Activated naive CD4-positive, alpha-beta T cell treated with anti-CD3 and anti-CD28 coated beads, Interleukin-2, amount 50 U/mL, for 16 hours (primary cell): ENCODE measurements around the gene ABCC8.

ENCODE experiments used
- DNase-seq: peaks from one replicate; pipeline ENCODE4 v3.0.0-alpha.2; 2020

The ABCC8 gene

DNA sequence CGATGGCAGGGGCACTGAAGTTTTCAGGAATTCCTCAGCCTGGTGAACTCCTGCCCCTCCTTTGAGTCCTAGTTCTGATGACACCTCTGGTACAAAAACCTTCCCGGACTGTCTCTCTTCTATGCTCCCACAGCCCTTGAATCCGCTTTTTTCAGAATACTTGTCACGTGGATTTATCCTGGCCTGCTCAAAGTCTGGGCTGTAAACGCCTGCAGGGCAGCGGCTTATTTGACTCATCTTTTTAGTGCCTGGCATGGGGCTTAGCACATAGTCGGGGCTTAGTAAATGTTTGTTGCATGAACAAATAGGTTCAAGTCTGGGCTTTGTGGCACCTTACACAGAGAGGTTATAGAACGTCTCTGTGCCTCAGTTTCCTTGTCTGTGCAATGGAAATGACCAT lies 74.8 kb downstream of the ABCC8 start:
- no peak for DNase-seq

DNA sequence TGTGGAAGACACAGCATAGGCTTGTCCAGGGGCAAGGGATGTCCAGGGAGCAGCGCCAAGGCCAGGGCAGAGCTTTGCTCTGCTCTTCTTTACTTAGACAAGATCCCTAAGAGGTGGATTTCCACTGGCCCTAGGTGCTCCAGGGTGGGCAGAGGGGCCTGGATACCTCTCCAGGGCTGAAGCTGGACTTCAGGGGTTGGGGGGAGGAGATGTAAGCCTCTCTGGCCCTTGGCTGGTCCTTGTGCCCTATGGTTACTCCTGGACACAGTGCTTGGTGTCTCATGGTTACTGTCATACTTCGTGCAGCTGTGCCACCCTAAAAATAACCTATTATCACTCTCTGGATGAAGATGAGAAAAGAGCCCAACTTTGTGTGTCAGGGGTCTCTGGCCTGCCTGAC lies 75.3 kb downstream of the ABCC8 start:
- DNase-seq = no peak

DNA sequence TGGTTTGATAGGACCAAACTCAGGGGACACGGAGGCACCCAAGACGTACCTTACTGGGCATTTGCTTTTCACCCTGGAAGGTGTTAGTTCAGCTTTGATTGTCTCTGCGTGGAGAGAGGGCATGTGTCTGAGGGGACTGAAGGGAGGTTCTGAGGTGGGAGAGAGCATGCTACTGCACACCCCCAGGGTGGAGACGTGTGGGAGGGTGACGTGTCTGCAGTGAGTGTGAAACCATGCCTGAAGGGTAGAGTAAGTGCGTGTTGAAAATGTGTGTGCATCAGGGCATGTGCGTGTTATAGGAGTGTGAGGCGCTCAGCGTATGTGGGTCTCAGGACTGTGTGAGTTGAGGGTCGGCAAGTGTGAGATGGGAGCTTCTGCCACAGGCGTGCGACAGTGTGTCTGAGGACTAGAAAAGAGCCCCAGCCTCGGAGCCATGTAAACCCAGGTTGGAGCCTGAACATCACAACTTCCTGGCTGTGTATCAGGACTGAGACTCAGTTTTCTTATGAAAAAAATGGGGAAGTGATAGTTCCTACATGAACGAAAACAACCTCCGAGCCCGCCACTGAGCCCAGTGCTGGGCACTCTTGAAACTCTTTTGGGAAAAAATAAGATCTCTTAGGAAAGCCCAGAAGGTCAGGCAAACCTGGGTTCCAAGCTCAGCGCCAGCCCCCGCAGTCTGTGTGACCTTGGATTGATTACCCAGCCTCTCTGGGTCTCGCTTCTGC lies 76.4 kb downstream of the ABCC8 start:
- no peak for DNase-seq

DNA sequence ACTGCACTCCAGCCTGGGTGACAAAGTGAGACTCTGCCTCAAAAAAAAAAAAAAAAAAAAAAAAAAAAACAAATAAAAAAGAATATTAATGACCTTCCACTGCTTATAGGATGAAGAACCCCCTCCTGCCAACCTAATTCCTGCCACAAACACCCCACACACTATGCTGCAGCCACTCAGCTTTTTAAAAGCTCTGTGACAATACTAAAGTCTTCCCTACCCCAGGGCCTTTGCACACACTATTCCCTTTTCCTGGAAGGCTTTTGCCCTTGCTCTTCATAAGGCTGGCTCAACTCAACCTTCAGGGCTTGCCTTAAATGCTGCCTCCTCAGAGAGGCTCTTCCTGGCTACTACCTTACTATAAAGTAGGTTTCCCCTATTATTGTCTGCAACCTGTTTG lies 77.4 kb downstream of the ABCC8 start:
- DNase-seq = no peak

DNA sequence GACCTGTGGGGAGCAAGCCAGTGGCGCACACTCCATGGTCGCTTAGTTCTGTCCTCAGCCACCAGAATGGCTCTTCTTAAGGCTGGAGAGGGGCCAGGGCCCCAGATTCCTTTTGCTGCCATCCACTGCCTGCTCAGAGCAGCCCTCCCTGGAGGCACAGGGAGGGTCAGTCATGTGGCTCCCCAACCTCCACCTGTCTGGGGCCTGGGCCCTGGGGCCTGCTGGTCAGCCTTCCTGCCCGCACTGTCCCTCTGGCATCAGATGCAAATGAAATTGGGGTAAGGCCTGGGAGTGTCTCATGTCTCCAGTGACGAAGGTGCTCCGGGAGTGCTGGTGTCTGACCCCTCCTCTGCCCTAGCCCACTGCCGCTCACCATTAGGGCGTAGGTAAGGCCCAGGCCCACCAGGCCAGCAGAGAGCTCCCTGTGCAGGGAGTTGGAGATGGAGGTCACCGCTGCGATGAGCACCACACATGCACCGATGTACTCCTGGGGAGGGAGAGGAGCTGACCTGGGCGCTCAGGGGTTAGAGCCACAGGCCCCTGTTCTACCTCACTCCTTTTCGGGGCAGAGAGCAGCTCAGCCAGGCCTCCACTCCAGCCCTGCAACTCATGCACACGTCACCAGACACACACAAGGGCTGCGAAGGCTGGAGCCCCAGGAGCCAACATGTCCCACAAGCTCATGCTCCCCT lies 79.2 kb downstream of the ABCC8 start:
- no peak for DNase-seq

DNA sequence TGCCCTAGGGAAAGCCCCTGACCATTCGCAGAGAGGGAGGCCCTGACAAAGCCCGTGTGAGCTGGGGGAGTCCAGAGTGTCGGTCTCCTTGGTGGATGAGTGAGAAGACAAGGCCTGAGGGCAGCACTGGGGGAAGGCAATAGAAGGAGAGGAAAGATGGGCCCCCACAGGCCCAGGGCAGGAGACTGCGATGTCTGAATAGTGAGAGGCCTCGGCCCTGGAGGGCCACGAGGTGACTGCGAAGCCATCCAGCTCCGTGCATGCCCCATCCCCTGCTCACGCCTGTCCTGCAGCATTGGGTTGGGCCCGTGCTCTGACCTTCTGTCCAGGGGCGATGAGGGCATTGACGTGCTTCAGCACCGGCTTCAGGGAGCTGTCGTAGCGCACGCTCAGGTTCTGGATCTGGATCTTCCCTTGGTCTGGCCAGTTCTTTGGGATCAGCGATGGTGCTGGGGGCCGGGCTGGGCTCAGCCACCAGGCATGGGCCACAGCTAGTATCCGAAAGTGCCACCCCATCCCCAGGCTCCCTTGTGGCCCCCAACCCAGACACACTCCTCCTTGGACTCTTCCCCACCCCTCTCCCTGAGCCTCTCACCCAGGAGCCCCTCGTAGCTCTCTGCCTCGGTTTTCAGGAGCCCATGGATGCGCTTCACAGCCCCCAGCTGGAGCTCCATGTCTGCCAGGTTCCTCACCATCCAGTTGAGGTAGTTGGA lies 79.9 kb downstream of the ABCC8 start:
- no peak for DNase-seq

DNA sequence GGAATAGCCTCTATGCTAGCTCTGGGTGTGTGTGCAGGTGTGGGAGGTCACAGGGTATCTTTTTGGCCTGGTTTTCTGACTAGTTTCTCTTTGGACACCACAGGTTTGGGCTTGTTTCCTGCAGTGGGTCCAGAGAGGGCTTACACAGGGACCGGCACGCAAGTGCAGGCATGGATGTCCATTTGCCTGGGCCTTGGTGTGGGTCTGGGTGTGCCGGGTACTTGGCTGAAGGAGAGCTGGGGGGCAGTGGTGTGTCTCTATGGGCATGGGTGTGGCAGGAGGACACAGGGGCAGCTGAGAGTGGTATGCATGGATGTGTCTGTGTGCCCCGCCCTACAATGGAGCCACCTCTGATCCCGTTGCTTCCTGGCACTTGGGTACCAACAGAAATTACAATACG lies 80.7 kb downstream of the ABCC8 start:
- DNase-seq = no peak

DNA sequence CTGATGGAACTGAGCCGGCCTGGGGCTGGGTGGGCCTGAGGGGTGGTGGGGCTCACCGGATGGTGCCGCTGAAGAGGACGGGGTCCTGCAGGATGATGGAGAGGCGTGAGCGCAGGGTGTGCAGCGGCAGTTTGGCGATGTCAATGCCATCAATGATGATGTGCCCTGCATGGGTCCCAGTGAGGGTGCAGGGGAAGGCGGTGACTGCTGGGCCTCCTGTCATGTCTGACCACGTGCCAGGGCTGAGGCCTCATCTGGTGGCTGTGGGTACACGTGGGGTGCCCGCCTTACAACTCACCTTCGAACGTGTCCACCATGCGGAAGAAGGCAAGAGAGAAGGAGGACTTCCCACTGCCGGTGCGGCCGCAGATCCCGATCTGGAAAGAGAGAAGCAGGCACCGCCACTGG lies 81.1 kb downstream of the ABCC8 start:
- DNase-seq = no peak

DNA sequence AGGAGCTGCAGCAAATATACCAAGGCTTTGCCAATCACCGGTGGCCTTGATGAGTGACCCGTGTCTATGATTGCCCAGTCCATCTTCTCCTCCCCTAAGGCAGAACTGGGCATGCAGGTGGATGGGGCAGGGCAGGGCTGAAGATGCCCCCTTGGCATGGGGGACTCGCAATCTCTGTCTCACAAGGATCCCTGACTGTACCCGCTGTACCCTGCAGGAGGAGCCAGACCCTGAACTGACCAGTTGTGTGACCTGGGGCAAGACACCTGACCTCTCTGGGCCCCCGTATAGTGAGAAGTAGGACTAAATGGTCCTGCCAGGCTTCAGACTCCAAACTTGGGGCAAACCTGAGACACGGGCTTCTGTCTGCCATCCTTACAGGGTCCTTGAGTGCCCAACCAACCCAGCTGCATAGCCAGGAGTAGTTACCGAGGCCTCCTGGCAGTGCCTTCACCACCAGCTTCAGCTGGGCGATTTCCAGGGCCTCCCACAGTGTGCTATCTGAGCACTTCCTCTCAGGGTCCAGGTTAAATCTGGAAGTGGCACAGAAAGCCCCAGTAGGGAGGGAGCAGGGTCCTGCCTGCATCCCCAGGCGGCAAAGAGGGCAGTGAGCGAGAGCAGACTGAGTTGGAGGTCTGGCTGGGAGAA lies 81.8 kb downstream of the ABCC8 start:
- no peak for DNase-seq

DNA sequence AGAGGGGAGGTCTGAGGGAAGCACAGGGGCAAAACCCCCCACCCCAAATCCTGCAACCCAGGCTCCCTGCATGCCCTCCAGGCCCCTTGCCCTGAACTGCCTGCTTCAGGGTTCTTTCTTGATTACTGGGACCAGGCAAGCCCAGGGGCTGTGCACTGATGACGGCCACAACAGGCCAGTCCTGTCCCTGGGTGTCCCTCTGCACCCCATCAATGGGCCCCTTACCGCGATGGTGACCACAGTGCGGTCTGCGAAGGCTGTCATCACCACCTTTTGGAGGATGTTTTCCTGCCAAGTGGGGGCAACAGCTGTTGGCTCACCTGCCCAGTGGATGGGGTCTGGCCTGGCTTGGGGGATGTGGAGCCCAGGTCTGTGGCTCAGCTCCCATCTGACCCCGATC lies 83.2 kb downstream of the ABCC8 start:
- DNase-seq = no peak

DNA sequence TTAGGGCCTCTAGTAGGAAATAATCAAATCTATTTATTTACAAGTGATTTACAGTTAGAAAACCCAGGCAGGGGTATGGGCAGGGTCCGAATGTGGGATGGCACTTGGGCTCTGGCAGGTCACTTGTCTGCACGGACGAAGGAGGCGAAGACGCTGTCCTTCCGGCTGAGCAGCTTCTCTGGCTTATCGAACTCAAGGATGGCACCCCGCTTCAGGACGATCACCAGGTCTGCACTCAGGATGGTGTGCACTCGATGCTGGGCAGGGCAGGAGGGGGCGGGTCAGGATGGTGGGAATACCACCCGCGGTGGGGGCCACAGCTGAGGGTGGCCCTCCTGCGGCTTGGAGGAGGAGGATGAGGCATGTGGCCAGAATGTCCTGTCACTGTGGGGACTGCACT lies 83.8 kb downstream of the ABCC8 start:
- DNase-seq = no peak

DNA sequence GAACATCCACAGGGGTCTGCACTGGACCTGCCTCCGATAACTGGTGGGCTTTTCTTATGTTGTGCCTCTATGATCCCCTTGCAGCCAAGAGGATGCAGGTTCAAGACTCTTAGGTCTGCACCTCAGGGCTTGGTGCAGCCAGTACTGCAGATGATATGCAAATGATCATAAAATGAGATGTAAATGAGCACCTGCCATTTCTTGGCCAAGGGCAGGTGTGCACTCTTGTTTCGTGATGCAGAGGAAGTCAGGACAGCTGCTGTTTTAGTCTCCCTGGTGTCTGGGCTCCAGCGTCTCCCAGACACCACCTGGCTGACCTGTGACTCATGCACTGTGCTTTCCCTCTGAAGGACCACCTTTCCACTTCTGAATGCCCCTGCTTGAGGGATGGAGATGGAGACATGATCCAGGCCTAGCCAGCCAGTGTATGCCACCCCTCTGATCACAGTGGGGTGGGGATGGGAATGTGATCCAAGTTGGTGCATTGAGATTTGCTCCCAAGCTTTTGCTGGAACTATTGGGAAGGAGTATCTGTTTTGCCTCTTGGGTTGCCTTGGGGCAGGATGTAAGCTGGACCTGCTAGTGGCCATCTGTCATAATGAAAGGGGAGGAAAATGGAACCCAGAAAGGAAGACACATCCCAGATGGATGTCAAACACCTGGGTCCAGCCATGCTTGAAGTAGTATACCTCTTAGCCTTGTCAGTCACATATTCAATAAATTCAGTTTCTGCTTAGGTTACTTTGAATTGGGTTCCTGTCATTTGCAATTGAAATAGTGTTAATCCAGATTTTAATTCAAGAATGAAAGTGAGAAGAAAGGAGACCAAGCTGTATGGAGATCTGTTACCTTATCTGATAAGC lies 84.9 kb downstream of the ABCC8 start:
- DNase-seq = no peak

DNA sequence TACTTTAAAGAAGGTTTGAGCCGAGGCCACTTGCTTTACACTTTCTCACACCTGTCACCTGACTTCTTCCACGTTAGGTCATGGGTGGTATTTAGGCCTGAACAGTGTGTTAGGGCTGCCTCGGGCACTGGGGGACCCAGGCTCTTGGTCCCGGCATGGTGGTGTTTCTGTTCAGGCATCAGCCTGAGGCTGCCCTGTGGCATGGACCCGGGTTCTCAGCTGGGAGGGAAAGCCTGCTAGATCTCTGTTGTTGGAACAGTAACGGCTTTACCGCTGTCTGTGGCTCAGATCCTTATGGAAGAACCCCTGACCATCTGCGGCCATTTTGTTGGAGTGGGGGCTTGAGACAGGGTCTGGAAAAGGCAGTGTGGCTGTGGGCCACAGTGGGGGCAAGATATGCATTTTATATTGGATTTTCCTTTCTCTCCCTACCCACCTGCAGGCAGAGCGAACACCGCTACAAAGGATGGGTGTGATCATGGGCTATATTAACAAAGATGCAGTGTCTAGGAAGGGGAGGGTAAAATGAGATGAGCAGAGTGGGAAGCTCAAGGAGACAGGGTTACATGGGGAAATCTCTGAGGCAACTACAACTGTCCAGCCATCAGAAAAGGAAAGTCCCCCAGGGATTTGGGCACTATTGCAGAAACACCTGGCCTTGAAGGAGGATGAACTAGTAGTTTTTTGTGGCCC lies 86.5 kb downstream of the ABCC8 start:
- no peak for DNase-seq

DNA sequence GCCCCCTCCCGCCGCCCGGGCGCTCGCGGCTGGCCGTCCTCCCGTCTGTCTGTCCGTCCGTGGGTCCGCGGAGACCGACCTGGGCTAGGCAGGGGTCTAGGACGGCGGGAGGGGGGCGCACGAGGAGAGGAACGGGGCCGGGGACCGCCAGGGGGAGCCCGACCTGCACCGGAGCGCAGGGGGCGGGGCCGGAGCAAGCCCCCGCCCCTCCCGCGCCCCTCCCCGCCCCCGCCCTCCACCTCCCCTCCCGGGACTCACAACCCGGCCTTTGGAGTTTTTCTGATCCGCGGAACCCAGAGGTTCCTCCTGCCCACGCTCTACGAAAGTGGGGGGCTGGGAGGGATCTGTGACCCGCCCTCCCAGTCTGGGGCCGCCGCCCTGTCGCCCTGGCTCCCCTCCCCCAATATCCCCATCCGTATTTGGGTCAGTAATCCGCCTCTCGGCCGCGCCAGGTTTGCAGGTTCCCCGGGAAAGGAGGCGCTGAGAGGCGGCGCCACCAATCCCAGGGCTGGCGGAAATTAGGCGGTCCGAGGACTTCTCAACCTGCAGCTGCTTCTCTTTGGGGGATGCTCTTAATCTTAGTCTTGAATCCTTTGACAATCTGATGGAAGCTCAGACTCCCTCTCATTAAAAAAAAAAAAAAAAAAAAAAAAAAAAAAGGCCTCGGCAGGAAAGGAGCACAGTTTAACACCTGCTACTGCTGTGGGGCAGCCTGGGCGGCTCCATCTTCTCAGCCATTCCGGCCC lies 87.3 kb downstream of the ABCC8 start:
- DNase-seq = peak; percentile 84

DNA sequence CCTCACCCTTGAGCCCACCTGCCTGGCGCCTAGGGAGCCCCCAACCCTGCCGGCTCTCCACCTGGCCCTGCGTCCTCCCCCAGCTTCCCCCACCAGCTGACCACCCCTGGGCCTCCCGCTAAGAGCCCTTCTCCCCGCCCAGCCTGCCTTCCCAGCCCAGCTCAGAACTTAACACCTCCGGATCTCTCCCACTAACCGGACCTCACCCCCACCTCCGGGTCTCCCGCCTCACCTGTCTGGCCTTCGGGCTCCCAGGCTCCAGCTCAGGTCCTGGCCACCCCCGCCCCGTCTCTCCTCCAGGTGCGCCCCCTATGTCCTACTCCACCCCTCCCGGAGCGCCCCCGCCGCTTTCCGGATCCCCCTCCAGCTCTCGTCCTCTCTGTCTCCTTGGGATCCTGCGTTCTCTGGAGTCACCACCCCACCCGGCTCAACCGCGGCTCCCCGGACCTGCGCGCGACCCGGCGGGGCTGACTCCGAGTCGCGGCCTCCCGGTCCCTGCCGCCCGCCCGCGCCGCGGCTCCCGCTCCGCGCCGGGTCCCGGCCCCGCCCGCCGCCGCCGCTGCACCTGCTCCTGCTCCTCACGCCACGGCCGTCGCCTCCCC lies 87.9 kb downstream of the ABCC8 start, which contains the start of gene KCNJ11:
KCNJ11 (minus strand) TSS at position 51 of the 602 bp plus-strand sequence. CDS start 568 bp downstream, outside the sequence.
- DNase-seq = no peak

DNA sequence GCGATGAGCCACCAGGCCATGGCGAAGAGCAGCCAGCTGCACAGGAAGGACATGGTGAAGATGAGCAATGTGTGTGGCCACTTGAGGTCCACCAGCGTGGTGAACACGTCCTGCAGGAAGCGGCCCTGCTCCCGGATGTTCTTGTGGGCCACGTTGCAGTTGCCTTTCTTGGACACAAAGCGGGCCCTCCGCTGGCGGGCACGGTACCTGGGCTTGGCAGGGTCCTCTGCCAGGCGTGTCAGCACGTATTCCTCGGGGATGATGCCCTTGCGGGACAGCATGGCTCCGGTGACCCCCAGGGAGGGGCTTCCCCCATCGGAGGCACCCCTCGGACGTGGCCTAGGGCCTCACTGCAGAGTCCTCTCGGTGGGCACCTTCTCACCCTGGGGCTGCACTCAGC lies 88.8 kb downstream of the ABCC8 start:
- DNase-seq = no peak

DNA sequence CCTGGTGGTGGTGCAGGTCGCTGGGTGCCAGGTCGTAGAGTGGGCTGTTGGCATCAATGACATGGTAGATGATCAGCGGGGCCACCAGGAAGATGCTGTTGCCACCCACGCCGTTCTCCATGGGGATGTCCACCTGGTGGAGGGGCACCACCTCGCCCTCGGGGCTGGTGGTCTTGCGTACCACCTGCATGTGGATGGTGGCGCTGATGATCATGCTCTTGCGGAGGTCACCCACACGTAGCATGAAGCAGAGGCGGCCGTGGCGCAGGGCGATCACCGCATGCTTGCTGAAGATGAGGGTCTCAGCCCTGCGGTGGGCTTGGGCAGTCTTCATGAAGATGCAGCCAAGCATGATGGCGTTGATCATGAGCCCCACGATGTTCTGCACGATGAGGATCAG lies 89.4 kb downstream of the ABCC8 start:
- no peak for DNase-seq

DNA sequence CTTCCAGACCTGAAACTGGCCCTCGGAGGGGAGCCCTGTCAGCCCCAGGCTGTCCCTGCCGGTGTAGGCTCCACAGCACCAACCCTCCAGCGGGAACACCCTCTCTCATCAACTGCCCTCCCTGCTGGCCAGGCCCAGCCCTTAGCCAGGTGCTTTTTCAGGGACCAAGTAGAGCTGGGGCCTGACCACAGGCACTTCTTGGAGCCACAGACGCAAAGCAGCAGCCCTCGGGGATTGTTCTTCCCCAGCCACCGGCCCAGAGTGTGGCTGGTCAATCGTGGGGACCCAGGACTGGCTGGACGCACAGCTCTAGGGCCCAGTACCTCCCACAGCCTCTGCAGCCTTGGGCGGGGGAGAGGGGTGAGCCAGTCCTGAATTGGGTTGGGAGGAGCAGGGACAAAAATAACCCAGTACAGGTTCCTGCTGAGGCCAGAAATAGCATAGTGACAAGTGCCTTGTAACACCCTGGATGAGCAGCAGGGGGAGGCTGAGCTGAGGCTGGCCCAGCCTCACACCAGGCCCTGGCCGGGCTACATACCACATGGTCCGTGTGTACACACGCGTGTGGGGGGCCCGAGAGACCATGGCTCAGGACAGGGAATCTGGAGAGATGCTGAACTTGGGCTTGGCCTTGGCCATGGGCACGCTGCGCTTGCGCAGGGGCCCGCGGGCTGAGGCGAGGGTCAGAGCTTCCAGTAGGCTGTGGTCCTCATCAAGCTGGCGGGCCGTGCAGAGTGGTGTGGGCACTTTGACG lies 90.1 kb downstream of the ABCC8 start:
- DNase-seq = peak; percentile 48

DNA sequence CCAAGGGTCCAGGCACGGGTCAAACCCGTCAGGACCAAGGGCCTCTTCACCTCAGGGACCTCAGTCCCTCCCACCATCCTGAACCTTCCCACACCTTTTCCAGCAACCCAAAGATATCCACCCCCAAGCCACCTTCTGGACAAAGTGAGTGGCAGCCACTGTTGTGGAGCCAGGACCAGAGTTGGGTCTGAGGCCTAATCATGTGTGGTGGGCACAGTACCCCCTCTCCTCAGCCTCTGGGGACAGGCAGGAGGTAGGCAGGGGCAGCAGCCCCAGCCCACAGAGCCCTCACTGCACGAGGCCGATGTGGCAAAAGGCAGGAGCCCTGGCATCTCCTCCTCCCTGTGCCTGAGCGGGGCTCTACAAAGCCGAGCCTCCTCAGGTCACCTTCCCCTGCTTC lies 90.7 kb downstream of the ABCC8 start:
- DNase-seq = no peak

DNA sequence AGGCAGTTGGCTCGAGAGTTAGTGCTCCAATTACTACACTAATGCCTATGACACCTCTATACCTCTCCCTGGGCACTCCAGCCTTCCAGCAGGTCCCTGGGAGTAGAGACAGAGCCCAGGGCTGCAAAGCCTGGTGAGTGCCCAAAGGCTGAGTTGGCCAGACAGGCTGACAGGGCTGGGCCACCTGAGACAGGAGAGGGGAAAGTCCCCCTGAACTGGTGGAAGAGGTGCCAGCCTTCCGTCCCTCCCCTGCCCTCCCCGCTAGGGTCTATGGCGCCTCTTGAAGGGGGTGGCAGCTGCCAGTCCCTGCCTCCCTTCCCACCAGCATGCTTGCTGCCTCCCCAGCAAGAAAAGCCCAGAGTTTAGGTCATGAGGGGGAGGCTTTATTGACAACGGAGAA lies 91.2 kb downstream of the ABCC8 start:
- no peak for DNase-seq
